ENCODE data around the gene NCOA3.

DNA sequence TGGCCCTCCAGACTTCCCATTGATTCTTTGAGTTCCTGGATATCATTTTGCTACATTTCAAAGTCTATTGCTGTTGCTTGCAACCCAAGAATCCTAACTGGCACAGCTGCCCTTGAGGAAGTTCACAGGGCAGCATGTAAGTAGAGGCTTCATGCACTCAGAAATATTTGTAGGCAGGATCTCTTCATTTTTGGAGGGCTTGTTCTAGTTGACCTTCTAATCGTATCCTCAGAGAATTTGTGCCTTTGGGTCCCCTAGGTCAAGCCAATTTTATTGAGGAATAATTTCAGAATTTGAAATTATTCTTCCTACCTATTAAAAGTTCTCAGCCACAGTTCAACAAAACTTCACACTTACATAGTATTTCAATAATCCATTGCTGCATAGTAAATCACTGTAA lies 5.6 kb upstream of the NCOA3 start:
- TF ChIP-seq EZH2 (IDR thresholded peaks at IDR 0.05; ENCODE audit: low read length, missing control alignments): no peak
- TF ChIP-seq, protein P1, sequence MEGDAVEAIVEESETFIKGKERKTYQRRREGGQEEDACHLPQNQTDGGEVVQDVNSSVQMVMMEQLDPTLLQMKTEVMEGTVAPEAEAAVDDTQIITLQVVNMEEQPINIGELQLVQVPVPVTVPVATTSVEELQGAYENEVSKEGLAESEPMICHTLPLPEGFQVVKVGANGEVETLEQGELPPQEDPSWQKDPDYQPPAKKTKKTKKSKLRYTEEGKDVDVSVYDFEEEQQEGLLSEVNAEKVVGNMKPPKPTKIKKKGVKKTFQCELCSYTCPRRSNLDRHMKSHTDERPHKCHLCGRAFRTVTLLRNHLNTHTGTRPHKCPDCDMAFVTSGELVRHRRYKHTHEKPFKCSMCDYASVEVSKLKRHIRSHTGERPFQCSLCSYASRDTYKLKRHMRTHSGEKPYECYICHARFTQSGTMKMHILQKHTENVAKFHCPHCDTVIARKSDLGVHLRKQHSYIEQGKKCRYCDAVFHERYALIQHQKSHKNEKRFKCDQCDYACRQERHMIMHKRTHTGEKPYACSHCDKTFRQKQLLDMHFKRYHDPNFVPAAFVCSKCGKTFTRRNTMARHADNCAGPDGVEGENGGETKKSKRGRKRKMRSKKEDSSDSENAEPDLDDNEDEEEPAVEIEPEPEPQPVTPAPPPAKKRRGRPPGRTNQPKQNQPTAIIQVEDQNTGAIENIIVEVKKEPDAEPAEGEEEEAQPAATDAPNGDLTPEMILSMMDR (conservative IDR thresholded peaks at IDR 0.05 in 1 of 2, IDR thresholded peaks at IDR 0.05 in 1 of 2; ENCODE audit: low read depth in 1 of 2, low read length in 2 of 2): no peak
